Activated T-helper 1 cell treated with Interleukin-2 at 50 U/mL for 16 hours (primary cell): ENCODE measurements around the gene GRPEL2.

Experiments used
- DNase-seq: peaks from one replicate; pipeline ENCODE4 v3.0.0-alpha.2; 2020; ENCODE audit warnings: low read depth

GRPEL2 gene

GRCh38 chr5:149357370-149358293 lies 12.3 kb downstream of the GRPEL2 start, which contains the start of gene PCYOX1L:
Gene PCYOX1L (plus strand): TSS chr5:149358046. CDS start chr5:149358069, 23 bp downstream.
- peak; percentile 86 for DNase-seq

DNA sequence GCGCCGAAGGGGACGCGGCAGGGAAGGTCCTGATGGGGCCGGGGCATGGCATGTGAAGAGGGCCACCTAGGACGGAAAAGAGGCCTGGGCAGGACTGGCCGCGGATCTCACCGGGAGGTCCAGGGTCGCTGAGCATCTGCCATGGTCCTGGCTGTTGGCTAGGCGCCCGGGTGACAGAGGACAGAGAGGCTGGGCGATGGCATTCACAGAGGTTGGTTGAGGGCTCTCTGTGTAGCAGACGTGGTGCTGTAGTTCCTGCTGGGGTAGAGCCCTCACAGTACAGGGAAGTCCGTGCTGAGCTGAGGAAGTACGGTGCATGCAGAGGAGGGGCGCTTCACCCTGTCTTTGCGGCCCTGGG lies 13.0 kb downstream of the GRPEL2 start:
- DNase-seq = peak; percentile 10

GRCh38 chr5:149358868-149359495 lies 13.7 kb downstream of the GRPEL2 start:
- DNase-seq = no peak

GRCh38 chr5:149360272-149360671 lies 15.0 kb downstream of the GRPEL2 start:
- DNase-seq = no peak

DNA sequence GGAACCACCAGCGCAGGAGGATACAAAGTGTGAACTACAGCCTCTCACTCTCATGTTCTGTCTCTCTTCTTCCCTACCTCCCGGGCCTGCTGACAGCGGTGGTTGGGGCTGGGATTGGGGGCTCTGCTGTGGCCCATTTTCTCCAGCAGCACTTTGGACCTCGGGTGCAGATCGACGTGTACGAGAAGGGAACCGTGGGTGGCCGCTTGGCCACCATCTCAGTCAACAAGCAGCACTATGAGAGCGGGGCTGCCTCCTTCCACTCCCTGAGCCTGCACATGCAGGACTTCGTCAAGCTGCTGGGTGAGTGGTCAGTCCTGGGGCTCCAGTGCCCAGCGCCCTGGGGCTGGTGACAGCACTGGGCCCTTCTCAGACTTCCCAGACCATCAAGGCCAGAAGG lies 17.2 kb downstream of the GRPEL2 start:
- no peak for DNase-seq

DNA sequence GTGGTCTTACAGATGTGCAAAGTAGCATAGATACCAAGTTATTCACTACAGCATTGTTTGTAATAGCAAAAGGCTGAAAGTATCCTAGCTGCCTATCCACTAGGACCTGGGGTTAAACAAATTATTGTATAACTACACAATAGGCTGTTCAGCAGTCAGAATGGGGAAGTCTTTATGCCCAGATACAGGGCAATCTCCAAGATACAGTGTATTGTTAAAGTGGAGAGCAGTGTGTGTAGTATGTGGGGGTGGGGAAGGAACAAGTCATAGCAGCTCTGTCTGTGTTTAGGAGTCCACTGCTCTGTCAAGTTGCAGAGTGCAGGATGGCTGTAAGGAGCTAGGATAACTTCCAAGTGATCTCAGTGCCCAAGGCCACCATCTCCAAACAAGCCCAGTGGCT lies 18.1 kb downstream of the GRPEL2 start:
- DNase-seq = no peak

DNA sequence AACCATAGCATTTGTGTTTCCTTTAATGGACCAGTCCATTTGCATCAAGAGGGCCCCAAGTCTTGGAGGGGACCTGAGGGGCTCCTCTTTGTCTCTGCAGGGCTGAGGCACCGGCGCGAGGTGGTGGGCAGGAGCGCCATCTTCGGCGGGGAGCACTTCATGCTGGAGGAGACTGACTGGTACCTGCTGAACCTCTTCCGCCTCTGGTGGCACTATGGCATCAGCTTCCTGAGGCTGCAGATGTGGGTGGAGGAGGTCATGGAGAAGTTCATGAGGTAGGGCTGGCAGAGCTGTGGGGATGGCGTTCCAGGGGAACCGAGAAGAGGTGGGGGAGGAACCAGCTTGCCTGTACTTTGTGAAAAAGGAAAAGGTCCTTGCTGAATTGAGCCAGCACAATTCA lies 18.6 kb downstream of the GRPEL2 start:
- no peak for DNase-seq

GRCh38 chr5:149364719-149365118 lies 19.4 kb downstream of the GRPEL2 start:
- DNase-seq = no peak

DNA sequence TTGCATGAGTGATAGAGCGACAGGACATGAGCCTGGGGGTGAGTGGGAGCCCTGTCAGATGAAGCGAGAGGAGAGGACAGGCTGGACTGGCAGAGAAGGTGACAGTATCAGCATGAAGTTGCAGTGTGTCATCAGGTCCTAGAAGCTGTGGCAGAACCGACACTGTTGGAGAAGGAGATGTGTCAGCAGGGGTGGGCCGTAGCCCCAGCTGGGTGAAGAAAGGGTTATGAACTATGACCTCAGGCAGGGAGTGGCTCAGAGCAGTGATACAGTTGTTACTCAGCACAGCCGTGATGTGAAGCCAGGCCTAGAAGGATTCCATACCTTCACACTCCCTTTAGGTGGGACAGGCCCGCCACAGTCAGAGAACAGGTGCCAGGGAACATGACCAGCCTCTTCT lies 20.1 kb downstream of the GRPEL2 start:
- DNase-seq = no peak

DNA sequence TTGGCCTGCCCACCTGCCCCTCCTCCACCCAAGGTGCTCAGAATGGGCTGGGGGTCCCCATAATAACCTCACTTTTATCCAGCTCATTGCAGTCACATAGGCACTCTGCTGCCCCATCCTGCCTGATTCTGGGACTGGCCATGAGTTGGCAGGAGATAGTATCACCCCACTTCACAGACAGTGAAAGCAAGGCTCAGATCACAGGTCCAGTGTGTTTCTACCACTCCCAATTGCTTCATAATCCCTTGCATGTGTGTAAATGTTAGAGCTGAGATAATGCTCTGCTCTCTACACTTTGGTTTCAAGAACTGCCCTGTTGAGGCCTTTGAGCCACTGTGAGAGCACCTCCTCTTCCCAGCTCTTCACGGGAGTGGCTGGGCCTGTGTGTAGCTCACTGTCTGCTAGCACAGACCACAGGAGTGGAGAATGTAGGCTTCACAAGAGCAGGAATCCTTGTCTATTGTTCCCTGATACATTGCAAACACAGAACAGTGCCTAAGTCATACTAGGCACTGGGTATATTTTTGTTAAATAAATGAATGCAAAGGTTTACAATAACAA lies 20.9 kb downstream of the GRPEL2 start:
- DNase-seq = no peak

DNA sequence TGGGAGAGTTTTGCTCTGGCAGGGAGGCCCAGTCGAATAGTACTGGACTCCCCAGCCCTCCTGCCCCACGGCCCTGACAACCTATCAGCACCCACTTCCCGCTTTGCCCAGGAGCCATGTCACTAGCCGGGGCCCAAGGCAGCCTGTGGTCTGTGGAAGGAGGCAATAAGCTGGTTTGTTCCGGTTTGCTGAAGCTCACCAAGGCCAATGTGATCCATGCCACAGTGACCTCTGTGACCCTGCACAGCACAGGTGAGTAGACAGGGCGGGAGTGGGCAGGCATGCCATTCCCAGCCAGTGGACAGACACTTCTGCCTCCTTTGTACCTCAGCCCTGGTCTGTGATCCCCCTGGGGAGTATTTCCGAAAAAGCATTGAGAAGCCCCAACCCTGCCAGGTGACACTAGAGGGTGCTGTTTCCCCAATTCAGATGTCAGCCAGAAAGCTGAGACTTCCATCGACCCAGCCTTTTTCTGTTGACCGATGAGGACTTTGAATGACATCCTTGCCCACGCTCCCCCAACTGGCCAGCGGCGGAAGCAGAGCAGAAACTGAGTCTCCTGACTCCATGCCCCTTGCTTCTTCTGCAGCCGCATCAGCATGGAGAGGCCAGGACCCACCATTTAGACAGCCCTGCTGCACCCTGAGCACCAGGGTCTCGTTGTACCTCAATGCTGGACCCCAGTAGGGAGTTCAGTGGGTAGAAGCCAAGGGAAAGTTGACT lies 22.1 kb downstream of the GRPEL2 start:
- peak; percentile 4 for DNase-seq

DNA sequence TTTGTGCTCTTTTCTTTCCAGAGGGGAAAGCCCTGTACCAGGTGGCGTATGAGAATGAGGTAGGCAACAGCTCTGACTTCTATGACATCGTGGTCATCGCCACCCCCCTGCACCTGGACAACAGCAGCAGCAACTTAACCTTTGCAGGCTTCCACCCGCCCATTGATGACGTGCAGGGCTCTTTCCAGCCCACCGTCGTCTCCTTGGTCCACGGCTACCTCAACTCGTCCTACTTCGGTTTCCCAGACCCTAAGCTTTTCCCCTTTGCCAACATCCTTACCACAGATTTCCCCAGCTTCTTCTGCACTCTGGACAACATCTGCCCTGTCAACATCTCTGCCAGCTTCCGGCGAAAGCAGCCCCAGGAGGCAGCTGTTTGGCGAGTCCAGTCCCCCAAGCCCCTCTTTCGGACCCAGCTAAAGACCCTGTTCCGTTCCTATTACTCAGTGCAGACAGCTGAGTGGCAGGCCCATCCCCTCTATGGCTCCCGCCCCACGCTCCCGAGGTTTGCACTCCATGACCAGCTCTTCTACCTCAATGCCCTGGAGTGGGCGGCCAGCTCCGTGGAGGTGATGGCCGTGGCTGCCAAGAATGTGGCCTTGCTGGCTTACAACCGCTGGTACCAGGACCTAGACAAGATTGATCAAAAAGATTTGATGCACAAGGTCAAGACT lies 22.8 kb downstream of the GRPEL2 start:
- no peak for DNase-seq

GRCh38 chr5:149370878-149371277 lies 25.6 kb downstream of the GRPEL2 start:
- DNase-seq = no peak

DNA sequence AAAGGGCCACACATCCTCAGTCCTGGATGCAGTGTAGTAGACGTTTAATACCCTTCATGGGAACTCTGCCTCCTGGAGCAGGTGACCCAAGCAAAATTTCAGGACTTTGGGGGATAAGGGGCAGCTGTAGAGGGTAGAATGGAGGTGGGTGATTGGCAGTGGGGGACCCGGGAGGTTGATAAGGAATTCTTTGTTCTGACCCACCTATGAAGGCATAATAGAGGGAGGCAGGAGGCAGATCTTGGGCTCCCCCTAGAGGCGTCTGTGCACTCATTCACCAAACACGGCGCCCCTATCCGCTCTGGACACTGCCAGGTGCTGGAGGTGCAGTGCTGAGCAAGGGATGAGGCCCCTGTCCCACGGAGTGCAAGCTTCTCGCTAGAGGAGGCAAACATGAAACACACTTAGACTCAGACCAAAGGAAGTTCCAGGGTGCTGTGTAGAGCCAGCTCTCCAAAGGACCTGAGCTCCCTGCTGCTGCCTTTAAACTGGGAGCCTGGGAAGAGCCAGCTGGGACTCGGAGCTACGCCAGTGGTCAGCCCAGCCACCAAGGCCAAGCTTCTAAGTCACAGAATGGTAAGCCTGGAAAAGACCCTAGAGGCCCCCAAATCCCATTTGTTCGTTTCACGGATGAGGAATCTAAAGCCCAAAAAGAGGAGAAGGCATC lies 26.1 kb downstream of the GRPEL2 start:
- DNase-seq = peak; percentile 49

GRCh38 chr5:149372076-149372795 lies 26.9 kb downstream of the GRPEL2 start:
- no peak for DNase-seq

DNA sequence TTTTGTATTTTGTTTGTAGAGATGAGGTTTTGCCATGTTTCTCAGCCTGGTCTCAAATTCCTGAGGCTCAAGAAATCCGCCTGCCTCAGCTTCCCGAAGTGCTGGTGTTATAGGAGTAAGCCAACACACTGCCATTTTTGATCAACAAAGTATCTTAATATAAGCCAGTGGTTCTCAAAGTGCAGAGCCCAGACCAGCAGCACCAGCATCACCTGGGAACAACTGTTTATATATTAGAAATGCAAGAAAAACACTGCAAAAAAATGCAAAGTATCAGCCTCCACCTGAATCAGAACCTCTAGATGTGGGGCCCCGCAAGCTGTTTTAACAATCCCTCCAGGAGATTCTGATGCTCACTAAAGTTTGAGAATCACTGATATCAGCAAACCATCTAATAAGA lies 27.6 kb downstream of the GRPEL2 start:
- DNase-seq = no peak

DNA sequence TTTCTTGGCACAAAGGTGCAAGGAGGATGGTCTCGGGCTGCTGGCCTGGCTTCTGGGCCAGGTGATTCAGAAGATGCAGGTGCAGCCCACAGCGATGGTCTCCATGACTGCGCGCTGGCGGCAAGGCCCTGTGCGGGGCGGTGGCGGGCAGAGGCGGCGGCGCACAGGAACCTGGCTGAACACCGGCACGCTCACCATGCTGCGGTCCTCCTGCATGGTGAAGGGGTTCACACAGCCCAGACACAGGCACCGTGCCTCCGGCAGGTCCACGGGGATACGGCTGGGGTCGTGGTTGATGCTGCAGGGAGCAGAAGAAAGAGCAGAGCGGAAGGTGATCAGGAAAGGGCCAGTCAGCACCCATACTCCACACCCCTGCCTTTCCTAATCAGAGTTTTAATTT lies 29.0 kb downstream of the GRPEL2 start:
- no peak for DNase-seq

- no peak for DNase-seq
These were observed 29.5 kb downstream of the GRPEL2 start for GRCh38 chr5:149374801-149375200.

- no peak for DNase-seq
These were observed 30.1 kb downstream of the GRPEL2 start for GRCh38 chr5:149375434-149375833.

DNA sequence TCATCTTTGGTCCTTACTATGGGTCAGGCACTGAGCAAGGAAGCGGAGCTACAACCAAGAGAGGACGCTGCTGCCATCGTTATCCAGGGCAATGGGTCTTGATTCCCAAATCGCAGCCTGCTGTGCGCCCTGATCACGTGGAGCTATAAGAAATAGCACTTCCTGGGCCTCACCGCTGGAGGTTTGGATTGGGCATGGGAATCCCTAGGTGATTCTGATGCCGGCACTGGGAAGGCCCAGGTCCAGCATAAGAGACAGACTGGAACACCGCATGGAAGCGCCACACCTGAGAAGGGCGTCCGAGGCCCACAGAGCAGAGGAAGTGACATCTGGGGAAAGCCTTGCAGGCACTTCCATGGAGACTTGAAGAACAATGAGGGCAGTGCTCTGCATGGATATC lies 30.8 kb downstream of the GRPEL2 start:
- no peak for DNase-seq
